MV-4-11 (cell line): ENCODE results near the gene ERC2.
"Not testable (repeated sequence)": the region's sequence is repeated elsewhere in the genome, so short reads cannot be mapped to it uniquely, and the experiment has no call there.

Experiments
- DNase-seq: peaks from one replicate; lab custom pipeline; 2025; lab: John Stamatoyannopoulos, UW

ERC2 gene

GRCh38 chr3:55880357-55880756, 587.9 kb downstream of the ERC2 start:
- no peak for DNase-seq

DNA sequence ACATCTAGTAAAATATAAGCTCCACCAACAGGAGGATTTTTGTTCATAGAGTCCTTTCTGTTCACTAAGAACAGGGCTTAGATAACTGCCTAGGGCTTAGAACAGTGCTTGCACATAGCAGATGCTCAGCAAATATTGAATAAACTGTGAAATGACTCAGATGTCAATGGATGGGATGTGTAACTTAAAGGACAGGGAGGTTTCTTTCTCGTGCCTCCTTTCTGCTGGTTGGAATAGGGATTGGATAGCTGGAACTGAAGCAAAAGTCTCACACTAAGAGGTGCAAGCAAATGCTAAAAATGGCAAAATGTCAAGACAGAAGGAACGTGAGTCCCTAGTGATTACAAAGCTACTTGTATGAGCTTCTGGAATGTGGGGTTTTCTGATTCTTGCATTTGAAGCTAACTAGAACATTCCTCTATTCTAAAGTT, 588.4 kb downstream of the ERC2 start:
- no peak for DNase-seq

GRCh38 chr3:55877703-55878102, 590.6 kb downstream of the ERC2 start:
- DNase-seq: no peak

DNA sequence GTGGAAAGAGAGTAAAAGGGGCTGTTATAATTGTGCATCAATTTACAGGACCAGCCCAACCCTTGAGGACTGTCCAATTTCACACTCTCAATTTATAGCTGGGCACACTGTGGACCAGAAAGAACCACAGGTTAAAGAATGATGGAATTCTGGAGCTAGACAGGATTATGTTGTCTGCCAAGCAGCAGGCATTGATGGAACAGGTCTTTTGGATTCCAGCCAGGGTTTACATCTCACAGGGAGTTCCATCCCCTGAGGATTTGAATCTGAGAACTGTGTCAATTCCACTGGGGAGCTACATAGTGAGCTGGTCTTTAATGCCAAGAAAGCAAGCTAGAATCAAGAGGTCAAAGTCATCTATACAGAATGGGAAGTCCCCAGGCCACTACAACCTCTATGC, 591.7 kb downstream of the ERC2 start:
- no peak for DNase-seq

- no peak for DNase-seq
Measured at GRCh38 chr3:55875113-55875512, 593.2 kb downstream of the ERC2 start.

DNA sequence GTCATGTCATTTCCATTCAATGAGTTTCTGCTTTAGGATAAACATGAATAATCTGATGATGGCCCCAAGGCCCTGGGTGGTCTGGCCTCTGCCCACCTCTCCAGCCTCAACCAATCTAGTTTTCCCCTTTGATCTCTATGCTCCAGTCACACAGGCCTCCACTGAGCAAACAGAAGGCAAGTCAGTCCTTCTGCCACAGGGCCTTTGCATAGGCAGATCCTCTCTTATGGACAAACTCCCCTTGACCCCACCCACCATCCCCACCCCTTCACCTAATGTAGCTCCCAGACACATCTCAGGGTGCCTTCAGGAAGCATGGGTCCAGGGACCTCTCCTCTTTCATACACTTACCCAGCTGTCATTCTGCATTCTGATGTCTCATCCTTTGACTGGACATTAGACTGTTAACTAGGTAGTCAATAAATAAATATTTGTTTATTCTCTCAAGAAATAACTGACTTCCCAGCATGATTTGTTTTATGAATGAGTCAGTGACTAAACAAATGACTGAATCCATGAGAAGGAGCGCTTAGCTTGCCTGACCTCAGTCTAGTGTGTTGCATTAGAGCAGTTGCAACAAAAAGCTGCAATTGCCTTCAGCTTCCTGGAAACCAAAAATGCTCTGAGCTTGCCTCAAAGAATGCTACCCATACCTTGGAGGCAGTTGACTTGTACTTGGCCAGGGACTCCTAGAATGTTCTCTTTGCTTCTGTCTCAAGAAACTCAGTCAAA, 594.6 kb downstream of the ERC2 start:
- DNase-seq: no peak

GRCh38 chr3:55870594-55870993, 597.7 kb downstream of the ERC2 start:
- DNase-seq: no peak

DNA sequence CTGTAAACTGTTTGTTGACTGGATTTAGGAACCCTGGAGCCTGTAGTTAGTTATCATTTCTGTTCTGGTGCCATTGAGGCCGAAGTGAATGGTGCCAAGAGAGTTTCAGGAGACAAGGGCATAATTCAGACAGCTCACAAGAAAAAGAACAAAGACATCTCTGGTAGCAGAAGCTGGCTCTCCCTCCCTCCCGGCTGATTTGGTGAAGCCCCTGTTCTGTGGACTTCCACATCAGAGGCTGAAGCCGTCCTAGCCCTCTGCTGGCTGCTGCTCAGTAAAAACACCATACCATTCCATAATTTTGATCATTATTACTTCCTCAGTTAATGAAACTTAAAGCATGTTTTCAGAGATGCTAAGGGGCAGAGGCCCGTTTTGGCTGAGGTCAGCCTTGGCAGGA, 599.9 kb downstream of the ERC2 start:
- DNase-seq: no peak

- DNase-seq: no peak
Measured at GRCh38 chr3:55863028-55863427, 605.2 kb downstream of the ERC2 start.

DNA sequence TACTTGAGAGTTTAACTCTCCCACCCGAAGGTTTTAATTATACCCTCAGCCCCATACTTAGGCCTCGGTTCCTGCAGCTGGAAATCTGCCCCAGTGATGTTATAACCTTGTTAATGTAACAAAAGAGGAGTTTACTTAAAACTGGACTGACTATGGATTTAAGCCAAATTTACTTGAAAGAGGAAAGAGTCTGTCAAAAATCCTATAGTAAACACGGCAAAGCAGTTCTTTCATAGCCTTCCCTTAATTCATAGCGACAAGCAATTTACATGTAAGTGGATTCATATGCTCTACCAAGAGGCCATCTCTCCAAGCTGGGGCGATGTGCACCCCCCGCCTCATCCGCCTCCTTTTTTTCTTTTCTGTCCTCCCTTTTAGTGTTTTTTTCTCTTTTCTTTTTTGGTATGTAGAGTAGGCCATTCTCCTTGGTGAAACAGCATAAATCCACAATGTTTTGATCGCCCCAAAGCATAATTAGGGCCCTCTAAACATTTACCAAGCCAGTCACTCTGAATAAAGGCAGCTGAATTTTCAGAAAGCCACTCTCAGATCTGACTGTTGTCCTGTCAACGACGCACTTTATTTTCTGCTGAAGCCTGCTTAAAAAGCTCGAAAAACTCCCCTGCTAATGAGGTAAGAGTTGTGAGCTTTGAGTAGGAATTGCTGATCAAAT, 608.1 kb downstream of the ERC2 start:
- DNase-seq: no peak

- DNase-seq: no peak
Measured at GRCh38 chr3:55859305-55859704, 609.0 kb downstream of the ERC2 start.

GRCh38 chr3:55858727-55859126, 609.5 kb downstream of the ERC2 start:
- no peak for DNase-seq

GRCh38 chr3:55858302-55858701, 610.0 kb downstream of the ERC2 start:
- DNase-seq: no peak

- DNase-seq: no peak
Measured at GRCh38 chr3:55857633-55858032, 610.6 kb downstream of the ERC2 start.

- DNase-seq: no peak
Measured at GRCh38 chr3:55855311-55855710, 613.0 kb downstream of the ERC2 start.

GRCh38 chr3:55854494-55854893, 613.8 kb downstream of the ERC2 start:
- no peak for DNase-seq

DNA sequence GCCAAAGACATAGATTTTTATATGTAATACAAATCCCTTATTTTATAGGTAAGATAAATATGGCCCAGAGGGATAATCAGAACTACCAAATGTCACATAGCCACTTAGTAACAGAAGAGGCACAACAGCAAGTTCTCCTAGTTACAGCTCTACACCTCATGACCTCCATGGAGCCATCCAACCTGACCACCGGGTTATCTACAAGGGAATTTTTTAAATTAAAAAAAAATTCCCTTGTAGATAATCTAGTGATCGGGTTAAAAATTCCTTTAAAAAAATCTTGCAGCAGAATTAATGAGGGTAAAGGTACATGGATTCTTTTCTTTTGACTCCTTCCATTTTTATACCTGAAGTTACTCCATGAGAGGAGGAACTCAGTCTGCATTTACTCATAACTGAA, 615.9 kb downstream of the ERC2 start:
- no peak for DNase-seq

DNA sequence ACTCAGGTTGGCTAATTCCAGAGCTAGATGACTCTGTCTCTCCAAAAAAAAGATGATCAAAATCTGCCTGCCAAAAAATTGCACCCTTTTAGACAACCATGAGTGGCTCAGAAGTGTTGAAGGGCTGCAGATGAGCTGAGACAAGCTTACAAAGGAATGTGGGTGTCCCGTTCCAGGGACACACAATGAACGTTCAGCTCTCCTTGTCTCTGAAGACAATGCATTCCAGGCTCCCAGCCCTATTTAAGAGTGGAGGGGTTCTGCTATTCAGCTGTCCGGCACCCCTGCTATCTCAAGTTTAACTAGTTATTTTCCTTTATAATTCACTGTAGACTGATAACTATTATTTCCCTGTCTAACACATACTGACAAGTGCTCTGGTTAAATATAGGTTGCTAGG, 626.1 kb downstream of the ERC2 start:
- no peak for DNase-seq

- DNase-seq: not testable (repeated sequence)
Measured at GRCh38 chr3:55831876-55832275, 636.4 kb downstream of the ERC2 start.

DNA sequence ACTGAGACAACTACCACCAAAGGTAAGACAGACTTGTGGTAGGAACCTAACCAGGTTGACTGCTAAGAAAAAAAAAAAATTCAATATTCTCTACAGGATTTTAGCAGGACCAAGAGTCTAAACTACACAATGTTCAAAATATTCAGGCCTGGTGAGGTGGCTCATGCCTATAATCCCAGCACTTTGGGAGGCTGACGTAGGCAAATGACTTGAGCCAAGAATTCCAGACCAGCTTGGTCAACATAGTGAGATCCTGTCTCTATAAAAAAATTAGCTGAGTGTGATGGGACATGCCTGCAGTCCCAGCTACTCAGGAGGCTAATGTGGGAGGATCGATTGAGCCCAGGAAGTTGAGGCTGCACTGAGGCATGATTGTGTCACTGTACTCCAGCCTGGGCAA, 639.6 kb downstream of the ERC2 start:
- no peak for DNase-seq

DNA sequence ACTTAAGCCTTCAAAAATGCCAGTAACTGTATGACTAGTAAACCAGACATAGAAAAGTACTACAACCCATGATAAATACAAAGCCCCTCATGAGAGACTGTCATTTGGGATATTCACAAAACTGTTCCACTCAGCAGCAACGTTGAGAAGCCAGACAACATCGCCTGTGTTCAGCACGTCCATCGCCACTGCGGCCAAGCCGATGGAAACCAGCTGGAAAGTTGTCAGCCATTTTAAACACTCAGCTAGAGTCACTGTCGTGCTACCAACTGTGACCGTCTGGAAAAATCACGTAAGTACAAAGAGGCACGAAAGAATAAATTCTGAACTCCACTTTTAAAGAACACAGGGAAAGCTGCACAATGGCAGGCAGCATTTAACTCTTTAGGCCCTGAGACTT, 640.5 kb downstream of the ERC2 start:
- no peak for DNase-seq

- DNase-seq: no peak
Measured at GRCh38 chr3:55826731-55827496, 641.4 kb downstream of the ERC2 start.

- no peak for DNase-seq
Measured at GRCh38 chr3:55826097-55826496, 642.2 kb downstream of the ERC2 start.
